Astrocyte of the hippocampus (primary cell): ENCODE data around the gene DNAJC4.

ENCODE experiments used
- DNase-seq: peaks from one replicate; pipeline ENCODE4 v3.0.0; 2011; ENCODE audit warnings: low read depth, low spot score

The DNAJC4 gene

GRCh38 chr11:64229090-64229743 is 1.1 kb upstream of the DNAJC4 start:
- no peak for DNase-seq

DNA sequence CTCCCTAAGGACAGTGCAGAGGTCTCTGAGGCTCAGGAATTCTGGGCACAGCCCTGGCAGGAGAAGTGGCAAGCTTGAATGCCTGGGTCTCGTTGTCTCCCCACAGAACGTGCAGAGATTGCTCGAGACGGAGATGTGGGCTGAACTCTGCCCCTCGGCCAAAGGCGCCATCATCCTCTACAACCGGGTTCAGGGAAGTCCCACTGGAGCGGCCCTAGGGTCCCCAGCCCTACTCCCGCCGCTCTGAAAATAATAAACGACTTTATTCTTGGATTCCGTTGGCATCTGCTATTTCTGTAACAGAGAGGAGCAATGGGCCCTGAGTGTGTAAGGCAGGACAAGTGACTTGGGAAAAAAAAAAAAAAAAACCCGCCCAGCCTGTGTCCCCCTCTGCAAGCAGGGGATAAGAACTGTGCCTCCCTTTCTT is 591 bp upstream of the DNAJC4 start:
- DNase-seq = no peak

DNA sequence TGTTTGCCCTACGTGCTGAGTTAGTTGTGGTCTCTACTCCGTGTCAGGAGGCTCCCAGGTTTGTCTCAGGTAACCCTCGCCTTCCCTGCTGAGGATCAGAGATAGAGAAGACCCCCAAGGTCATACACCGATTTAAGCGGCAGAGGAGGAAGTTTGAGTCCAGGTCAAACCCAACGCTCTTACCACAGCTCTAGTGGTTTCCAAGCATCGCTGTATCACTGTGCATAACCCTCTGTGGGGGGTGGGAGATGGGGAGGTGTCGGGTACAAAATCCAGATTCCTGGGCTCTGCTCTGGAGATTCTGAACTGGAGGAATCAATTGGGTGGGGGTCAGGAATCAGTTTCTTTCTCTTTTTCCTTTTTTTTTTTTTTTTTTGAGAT is 627 bp downstream of the DNAJC4 start:
- DNase-seq = no peak

GRCh38 chr11:64231546-64231945 is 1.2 kb downstream of the DNAJC4 start:
- no peak for DNase-seq

- DNase-seq = no peak
Measured at GRCh38 chr11:64232182-64232966, 2.0 kb downstream of the DNAJC4 start.

DNA sequence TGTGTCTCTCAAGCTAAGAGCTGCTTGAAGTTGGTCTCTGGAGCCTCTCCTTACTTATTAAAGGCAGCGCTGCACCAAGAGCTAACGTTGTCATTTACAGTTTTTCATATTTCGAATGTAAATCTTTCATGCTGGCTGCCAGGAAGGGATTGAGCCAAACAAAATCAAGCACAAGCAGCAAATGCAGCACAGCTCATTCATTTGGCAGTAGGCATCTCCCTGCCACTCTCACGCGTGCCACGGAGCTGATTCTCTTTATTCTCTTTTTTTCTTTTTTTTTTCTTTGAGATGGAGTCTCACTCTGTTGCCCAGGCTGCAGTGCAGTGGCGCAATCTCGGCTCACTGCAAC is 2.6 kb downstream of the DNAJC4 start:
- DNase-seq = no peak

DNA sequence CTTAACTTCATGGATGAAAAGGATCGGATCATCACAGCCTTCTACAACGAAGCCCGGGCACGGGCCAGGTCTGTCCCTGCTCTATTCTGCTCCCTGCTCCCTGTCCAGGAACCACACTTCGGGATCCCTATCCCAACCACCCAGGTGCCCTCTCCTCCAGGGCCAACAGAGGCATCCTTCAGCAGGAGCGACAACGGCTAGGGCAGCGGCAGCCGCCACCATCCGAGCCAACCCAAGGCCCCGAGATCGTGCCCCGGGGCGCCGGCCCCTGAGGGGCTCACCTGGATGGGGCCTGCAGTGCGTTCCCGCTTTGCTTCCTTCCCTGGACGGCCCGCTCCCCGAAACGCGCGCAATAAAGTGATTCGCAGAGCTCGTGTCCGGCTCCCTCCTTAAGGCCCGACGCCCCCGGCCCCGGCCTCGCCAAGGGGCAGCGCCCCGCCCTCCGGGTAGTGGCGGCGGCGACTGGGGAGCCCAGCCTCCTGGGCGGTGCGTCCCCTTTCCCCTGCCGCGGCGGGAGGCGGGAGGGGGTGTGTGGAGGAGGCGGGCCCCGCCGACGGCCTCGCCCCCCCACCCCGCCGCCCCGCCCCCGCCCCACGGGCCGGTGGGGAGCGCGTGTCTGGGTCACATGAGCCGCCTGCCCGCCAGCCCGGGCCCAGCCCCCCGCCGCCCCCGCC is 3.7 kb downstream of the DNAJC4 start, which contains the start of gene VEGFB:
TSS of gene VEGFB (plus strand) at position 672 of the 674 bp plus-strand sequence. CDS start 250 bp downstream, outside the sequence.
- peak; percentile 76 for DNase-seq

DNA sequence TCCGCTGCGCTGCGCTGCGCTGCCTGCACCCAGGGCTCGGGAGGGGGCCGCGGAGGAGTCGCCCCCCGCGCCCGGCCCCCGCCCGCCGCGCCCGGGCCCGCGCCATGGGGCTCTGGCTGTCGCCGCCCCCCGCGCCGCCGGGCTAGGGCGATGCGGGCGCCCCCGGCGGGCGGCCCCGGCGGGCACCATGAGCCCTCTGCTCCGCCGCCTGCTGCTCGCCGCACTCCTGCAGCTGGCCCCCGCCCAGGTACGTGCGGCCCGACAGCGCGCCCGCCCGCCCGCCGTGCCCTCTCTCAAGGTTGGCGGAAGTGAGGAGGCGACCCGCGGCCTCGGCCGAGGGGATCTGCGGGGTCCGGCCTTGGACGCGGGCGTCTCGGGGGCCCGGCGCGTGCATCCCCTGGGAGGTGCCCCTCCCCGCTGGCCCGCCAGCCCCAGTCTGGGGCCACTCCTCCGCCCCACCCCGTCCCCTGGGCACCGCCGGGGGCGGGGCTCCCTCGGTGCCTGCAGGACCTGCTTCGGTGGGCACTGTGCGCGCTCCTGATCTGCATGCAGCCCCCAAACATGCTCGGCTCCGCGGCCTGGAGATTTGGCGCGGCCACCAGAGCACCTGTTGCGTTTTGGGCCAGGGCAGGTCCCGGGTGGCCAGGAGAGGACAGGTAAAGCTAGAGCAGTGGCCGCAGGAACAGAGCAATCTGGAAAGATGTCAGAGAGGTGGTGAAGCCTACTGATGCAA is 4.5 kb downstream of the DNAJC4 start:
- peak; percentile 63 for DNase-seq

DNA sequence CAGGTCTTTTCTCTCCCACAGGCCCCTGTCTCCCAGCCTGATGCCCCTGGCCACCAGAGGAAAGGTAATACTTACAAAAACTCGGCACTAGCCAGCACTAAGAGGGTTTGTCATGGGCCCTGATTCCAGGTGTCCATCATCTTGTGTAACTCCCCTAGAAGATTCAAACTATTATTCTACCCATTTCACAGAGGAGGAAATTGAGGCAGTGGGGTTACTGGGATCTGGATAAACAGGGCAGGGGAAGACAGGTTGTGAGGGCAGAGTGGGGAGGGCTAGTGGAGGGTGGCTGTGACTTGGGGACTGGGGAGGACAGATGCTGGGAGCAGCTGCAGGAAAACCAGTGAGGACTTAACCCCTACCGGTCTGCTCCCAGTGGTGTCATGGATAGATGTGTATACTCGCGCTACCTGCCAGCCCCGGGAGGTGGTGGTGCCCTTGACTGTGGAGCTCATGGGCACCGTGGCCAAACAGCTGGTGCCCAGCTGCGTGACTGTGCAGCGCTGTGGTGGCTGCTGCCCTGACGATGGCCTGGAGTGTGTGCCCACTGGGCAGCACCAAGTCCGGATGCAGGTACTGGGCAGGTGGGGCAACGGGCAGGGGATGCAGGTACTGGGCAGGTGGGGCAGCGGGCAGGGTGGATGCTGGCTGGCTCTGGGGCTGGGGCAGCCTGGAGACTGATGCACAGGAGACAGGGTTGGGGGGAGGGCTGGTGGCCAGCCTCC is 5.3 kb downstream of the DNAJC4 start:
- DNase-seq = no peak

GRCh38 chr11:64237484-64237951 is 7.2 kb downstream of the DNAJC4 start:
- no peak for DNase-seq

DNA sequence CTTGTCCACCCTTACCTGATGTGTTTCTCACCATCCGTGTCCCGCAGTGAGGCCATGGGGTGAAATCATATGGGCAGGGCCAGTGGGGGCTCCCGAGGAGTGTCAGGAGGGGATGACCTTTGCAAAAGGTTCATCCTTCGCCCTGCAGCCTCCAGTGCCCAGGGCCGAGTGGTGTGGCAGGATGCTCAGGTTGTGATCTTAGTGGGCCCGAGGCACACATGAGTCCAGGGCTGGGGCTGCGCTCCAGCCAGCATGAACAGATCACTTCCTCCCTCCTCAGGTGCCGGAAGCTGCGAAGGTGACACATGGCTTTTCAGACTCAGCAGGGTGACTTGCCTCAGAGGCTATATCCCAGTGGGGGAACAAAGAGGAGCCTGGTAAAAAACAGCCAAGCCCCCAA is 7.7 kb downstream of the DNAJC4 start:
- DNase-seq = no peak

DNA sequence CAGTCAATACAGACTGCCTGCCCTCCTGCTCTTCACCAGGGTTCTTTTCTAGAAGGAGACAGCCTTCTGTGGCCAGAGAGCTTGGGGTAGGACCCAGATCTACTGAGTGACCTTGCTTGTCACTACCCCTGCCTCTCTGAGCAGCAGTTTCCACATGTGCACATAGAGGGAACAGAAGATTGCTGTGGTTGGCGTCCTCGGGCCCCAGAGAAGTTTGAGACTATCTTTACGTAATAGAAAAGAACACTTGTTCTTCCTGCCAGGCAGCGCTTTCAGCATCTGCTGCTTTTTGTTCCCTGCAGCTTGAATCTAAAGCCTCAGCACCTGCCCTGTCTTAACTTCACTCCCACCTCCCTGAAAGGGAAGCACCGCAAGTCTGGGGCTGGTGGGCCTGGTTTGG is 8.7 kb downstream of the DNAJC4 start:
- DNase-seq = no peak

GRCh38 chr11:64239662-64240434 is 9.5 kb downstream of the DNAJC4 start:
- no peak for DNase-seq

DNA sequence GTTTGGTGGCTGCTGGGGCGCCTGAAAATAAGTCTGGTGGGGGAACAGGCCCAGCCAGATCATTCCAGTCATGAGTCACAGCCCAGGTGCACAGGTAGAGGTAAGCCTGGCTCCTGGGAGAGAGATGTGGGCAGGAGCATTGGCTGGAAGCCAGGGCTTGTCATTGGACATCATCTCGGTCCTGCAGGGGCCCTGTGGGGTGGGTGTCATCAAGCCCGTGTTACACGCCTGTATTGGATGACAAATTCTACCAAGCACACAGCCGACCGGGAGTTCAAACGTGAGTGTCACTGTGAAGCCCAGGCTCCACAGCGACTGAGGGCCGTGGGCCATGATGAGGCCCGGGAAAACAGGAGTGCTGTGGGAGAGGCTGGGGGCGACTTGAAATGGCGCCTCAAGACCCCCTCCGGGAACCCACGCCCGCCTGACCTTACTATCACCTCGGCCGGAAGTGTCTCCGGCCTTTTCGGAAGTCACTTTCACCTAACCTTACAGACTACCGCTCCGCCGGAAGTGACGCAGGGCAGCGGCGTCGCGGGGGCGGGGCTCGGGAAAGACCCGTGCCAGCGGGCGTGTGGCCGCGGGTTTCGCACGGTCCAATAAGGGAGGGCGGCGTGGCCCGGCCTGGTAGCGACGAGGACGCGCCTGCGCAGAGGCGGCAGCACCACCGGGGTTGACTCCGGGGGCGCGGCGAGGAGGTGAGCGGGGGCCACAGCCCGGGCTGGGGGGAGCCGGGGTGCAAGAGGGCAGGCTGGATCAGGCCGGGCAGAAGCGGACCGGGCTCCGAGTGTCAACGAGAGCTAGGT is 10.3 kb downstream of the DNAJC4 start, which contains the start of gene FKBP2:
TSS of gene FKBP2 (plus strand) at position 661 of the 806 bp plus-strand sequence. CDS start 1,293 bp downstream, outside the sequence.
- peak; percentile 99 for DNase-seq

GRCh38 chr11:64241241-64241490 is 10.8 kb downstream of the DNAJC4 start:
- peak; percentile 100 for DNase-seq

GRCh38 chr11:64241491-64242374 is 11.4 kb downstream of the DNAJC4 start:
- peak; percentile 61 for DNase-seq

GRCh38 chr11:64243236-64243854 is 13.0 kb downstream of the DNAJC4 start:
- no peak for DNase-seq

GRCh38 chr11:64244107-64244506 is 13.8 kb downstream of the DNAJC4 start:
- no peak for DNase-seq
